ENCODE measurements around the gene VSIR. TPM values are rescaled to one million over a fixed set of nuclear protein-coding genes. Genes with fewer than 3 reads are reported as not detected.

VSIR gene
- total and polyA plus RNA-seq, 2 experiments from 2014 or later = 81.6 to 153 TPM

GRCh38 chr10:71717551-71717951, 55.8 kb downstream of the VSIR start:
- Histone ChIP-seq H4K20me1 (ENCODE audit: insufficient read depth) (no peaks in the 10 kb centered on the region), H3K9me3 (ENCODE audit: low read depth) (no peaks in the 10 kb centered on the region), H3K9ac (no peak overlapping the region), H3K4me3 (no peak overlapping the region), H3K36me3 (ENCODE audit: low read depth) (no peaks in the 10 kb centered on the region), H2AFZ (no peak overlapping the region), H3K79me2 (ENCODE audit: insufficient read depth) (no peaks in the 10 kb centered on the region), H3K9me2 (ENCODE audit: insufficient read depth) (no peaks in the 10 kb centered on the region), H3K4me1 (ENCODE audit: insufficient read depth) (peaks cover 22% of the 10 kb centered on the region), H3K4me2 (ENCODE audit: unreplicated experiment) (no peak overlapping the region), H3K27me3 (replicated peaks; ENCODE audit: insufficient read depth) (no peaks in the 10 kb centered on the region), H3K27ac (no peak overlapping the region), H3F3A (ENCODE audit: insufficient read depth) (peaks cover 12% of the 10 kb centered on the region; the same call in 1 of the 2 replicates)
- TF ChIP-seq EZH2 (IDR thresholded peaks at IDR 0.05; ENCODE audit: insufficient read depth, poor library complexity, severe bottlenecking) = no peak
- TF ChIP-seq EZH2phosphoT487 (IDR thresholded peaks at IDR 0.05; ENCODE audit: insufficient read depth, low read depth) = no peak
- WGBS, 2 experiments (ENCODE audit: low coverage in 1 of 2, low lambda C conversion rate in 2 of 2, missing lambda C conversion rate in 2 of 2) = 56 to 60% methylated on average over 2 of the region's 2 CpGs
- in situ Hi-C loops (cut with MboI) = no loop called here
- DNase-seq = no peak

GRCh38 chr10:71717056-71717455, 56.3 kb downstream of the VSIR start:
- TF ChIP-seq EZH2 (IDR thresholded peaks at IDR 0.05; ENCODE audit: insufficient read depth, poor library complexity, severe bottlenecking) (no peak), EZH2phosphoT487 (IDR thresholded peaks at IDR 0.05; ENCODE audit: insufficient read depth, low read depth) (no peak)
- no peaks in the 10 kb centered on the region for H3K9me2 ChIP-seq (ENCODE audit: insufficient read depth)
- no peak overlapping the region for H3K4me2 ChIP-seq (ENCODE audit: unreplicated experiment)
- no peak overlapping the region for H3K9ac ChIP-seq
- no peak for DNase-seq
- 84 to 93% methylated on average over 4 of the region's 4 CpGs for WGBS, 2 experiments (ENCODE audit: low coverage in 1 of 2, low lambda C conversion rate in 2 of 2, missing lambda C conversion rate in 2 of 2)
- no peak overlapping the region for H3K27ac ChIP-seq
- no peaks in the 10 kb centered on the region for H3K27me3 ChIP-seq (replicated peaks; ENCODE audit: insufficient read depth)
- H3K4me1 ChIP-seq (ENCODE audit: insufficient read depth) = peaks cover 22% of the 10 kb centered on the region
- H3K4me3 ChIP-seq = no peak overlapping the region
- no peaks in the 10 kb centered on the region for H3K79me2 ChIP-seq (ENCODE audit: insufficient read depth)
- no peaks in the 10 kb centered on the region for H4K20me1 ChIP-seq (ENCODE audit: insufficient read depth)
- H3K36me3 ChIP-seq (ENCODE audit: low read depth) = no peaks in the 10 kb centered on the region
- in situ Hi-C loops (cut with MboI) = no loop called here
- no peaks in the 10 kb centered on the region for H3K9me3 ChIP-seq (ENCODE audit: low read depth)
- peaks cover 12% of the 10 kb centered on the region; the same call in 1 of the 2 replicates for H3F3A ChIP-seq (ENCODE audit: insufficient read depth)
- no peak overlapping the region for H2AFZ ChIP-seq

GRCh38 chr10:71716426-71716825, 56.9 kb downstream of the VSIR start:
- WGBS, 2 experiments (ENCODE audit: low coverage in 1 of 2, low lambda C conversion rate in 2 of 2, missing lambda C conversion rate in 2 of 2) = 77 to 84% methylated on average over 5 of the region's 5 CpGs
- TF ChIP-seq EZH2phosphoT487 (IDR thresholded peaks at IDR 0.05; ENCODE audit: insufficient read depth, low read depth) (no peak), EZH2 (IDR thresholded peaks at IDR 0.05; ENCODE audit: insufficient read depth, poor library complexity, severe bottlenecking) (no peak)

GRCh38 chr10:71715860-71716259, 57.5 kb downstream of the VSIR start:
- TF ChIP-seq EZH2 (IDR thresholded peaks at IDR 0.05; ENCODE audit: insufficient read depth, poor library complexity, severe bottlenecking) (no peak), EZH2phosphoT487 (IDR thresholded peaks at IDR 0.05; ENCODE audit: insufficient read depth, low read depth) (no peak)
- peaks cover 22% of the 10 kb centered on the region for H3K4me1 ChIP-seq (ENCODE audit: insufficient read depth)
- H3K79me2 ChIP-seq (ENCODE audit: insufficient read depth) = no peaks in the 10 kb centered on the region
- H3K36me3 ChIP-seq (ENCODE audit: low read depth) = no peaks in the 10 kb centered on the region
- H3K9ac ChIP-seq = no peak overlapping the region
- peaks cover 12% of the 10 kb centered on the region; the same call in 1 of the 2 replicates for H3F3A ChIP-seq (ENCODE audit: insufficient read depth)
- H3K9me2 ChIP-seq (ENCODE audit: insufficient read depth) = no peaks in the 10 kb centered on the region
- H3K4me3 ChIP-seq = no peak overlapping the region
- in situ Hi-C loops (cut with MboI) = no loop called here
- DNase-seq = no peak
- no peak overlapping the region for H2AFZ ChIP-seq
- no peak overlapping the region for H3K27ac ChIP-seq
- no peaks in the 10 kb centered on the region for H3K9me3 ChIP-seq (ENCODE audit: low read depth)
- H3K27me3 ChIP-seq (replicated peaks; ENCODE audit: insufficient read depth) = no peaks in the 10 kb centered on the region
- 95% methylated on average over 20 of the region's 20 CpGs for whole genome bisulfite sequencing, 2 experiments (ENCODE audit: low coverage in 1 of 2, low lambda C conversion rate in 2 of 2, missing lambda C conversion rate in 2 of 2)
- no peaks in the 10 kb centered on the region for H4K20me1 ChIP-seq (ENCODE audit: insufficient read depth)
- no peak overlapping the region for H3K4me2 ChIP-seq (ENCODE audit: unreplicated experiment)

More at GRCh38 chr10:71716426-71716825, 56.9 kb downstream of the VSIR start:
- Histone ChIP-seq H4K20me1 (ENCODE audit: insufficient read depth) (no peaks in the 10 kb centered on the region), H3K4me2 (ENCODE audit: unreplicated experiment) (no peak overlapping the region), H2AFZ (no peak overlapping the region), H3K4me1 (ENCODE audit: insufficient read depth) (peaks cover 22% of the 10 kb centered on the region), H3K36me3 (ENCODE audit: low read depth) (no peaks in the 10 kb centered on the region), H3K9me3 (ENCODE audit: low read depth) (no peaks in the 10 kb centered on the region), H3K79me2 (ENCODE audit: insufficient read depth) (no peaks in the 10 kb centered on the region), H3K4me3 (no peak overlapping the region), H3F3A (ENCODE audit: insufficient read depth) (peaks cover 12% of the 10 kb centered on the region; the same call in 1 of the 2 replicates), H3K9ac (no peak overlapping the region), H3K27ac (no peak overlapping the region), H3K9me2 (ENCODE audit: insufficient read depth) (no peaks in the 10 kb centered on the region), H3K27me3 (replicated peaks; ENCODE audit: insufficient read depth) (no peaks in the 10 kb centered on the region)
- DNase-seq = no peak
- in situ Hi-C loops (cut with MboI) = no loop called here

GRCh38 chr10:71715026-71715425, 58.3 kb downstream of the VSIR start:
- H3K36me3 ChIP-seq (ENCODE audit: low read depth) = no peaks in the 10 kb centered on the region
- no peak overlapping the region for H2AFZ ChIP-seq
- in situ Hi-C loops (cut with MboI) = no loop called here
- H3K9ac ChIP-seq = peak overlapping the region; percentile 86; the same call in 1 of the 2 replicates
- H3K9me3 ChIP-seq (ENCODE audit: low read depth) = no peaks in the 10 kb centered on the region
- H3K79me2 ChIP-seq (ENCODE audit: insufficient read depth) = no peaks in the 10 kb centered on the region
- H3K27me3 ChIP-seq (replicated peaks; ENCODE audit: insufficient read depth) = no peaks in the 10 kb centered on the region
- H3K9me2 ChIP-seq (ENCODE audit: insufficient read depth) = no peaks in the 10 kb centered on the region
- DNase-seq = no peak
- no peak overlapping the region for H3K27ac ChIP-seq
- no peak overlapping the region for H3K4me3 ChIP-seq
- peaks cover 22% of the 10 kb centered on the region for H3K4me1 ChIP-seq (ENCODE audit: insufficient read depth)
- WGBS, 2 experiments (ENCODE audit: low coverage in 1 of 2, low lambda C conversion rate in 2 of 2, missing lambda C conversion rate in 2 of 2) = 81 to 84% methylated on average over 8 of the region's 8 CpGs
- no peak overlapping the region for H3K4me2 ChIP-seq (ENCODE audit: unreplicated experiment)
- H3F3A ChIP-seq (ENCODE audit: insufficient read depth) = peaks cover 12% of the 10 kb centered on the region; the same call in 1 of the 2 replicates
- TF ChIP-seq EZH2phosphoT487 (IDR thresholded peaks at IDR 0.05; ENCODE audit: insufficient read depth, low read depth) = no peak
- no peak for TF ChIP-seq EZH2 (IDR thresholded peaks at IDR 0.05; ENCODE audit: insufficient read depth, poor library complexity, severe bottlenecking)
- H4K20me1 ChIP-seq (ENCODE audit: insufficient read depth) = no peaks in the 10 kb centered on the region

Measured in GM23248 (cell line).